RPMI8226 (cell line): ENCODE measurements around the gene USP47.

Experiments used
- DNase-seq: peaks from one replicate; pipeline ENCODE4 v3.0.0-alpha.2; 2015

The USP47 gene

DNA sequence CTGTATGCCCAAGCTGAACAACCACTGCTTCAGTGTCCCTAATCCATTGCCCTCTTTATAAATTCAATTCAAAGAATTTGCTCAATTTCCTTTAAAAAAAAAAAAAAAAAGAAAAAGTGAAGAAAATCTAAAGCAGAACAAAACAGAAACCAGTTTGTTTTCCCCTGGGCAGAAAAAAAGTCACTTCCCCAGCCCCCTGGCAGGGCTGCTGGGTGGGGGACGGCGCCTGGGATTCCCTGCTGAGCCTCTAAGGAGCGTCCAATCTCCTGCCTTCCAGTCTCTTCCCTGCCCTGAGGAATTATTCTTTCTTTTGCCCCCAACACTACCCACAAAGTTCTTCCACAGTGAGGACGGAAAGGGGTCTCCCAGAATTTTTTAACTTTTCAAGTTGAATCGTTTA is 142.8 kb downstream of the USP47 start:
- DNase-seq: no peak

DNA sequence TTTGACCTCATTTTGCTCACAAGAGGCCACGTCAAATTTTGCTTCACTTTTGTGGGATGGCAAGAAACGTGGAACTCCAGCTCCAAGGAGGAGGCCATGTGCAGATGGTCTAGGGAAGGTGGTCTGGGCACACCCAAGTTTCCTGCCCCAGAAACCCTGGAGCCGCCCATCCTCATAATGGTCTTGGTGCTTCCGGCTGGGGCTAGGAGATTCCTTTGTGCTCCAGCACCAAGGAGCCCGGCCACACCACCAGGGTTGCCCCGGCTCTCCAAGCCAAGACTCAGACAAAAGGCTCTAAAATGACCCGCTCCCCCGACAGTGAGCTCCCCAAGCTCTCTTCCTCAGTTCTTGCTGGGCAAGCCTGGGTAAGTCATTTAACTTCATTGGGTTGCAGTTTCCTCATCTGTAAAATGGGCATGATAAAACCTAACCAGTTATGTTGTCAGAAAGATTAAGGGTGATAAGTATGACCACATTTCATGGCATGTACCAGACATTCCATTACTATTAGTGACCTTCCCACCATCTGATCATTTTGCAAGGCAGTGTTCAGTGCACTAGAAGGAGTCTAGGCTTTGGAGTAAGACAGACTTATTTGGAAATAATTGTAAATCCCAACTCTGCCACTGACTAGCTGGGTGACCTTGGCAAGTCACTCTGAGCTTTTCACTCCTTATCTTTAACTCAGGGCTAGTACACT is 143.4 kb downstream of the USP47 start:
- DNase-seq: no peak

GRCh38 chr11:11985954-11986949 is 144.5 kb downstream of the USP47 start:
- DNase-seq: no peak

DNA sequence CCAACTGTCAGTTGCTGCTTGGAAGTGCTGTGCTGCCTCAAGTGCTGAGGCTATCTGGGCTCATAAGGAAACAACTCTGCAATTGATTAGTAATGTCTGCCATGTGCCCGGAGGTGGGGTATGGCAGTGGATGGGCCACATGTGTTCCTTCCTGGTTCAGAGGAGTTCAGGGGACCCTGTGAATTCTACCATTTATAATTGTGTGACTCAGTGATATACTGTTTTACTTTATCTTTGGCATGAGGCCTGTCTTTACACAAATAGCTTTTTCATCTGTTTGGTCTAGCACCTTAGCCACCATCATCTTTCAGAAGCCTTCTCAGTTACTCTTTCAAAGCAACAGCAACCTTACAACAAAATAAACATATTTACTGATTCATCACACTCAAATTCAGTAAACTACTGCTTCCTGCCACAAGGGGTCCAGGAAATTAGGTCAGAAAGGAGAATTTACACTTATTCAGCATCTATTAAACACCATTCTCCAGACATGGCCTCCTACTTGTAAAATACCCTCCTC is 145.8 kb downstream of the USP47 start:
- no peak for DNase-seq

GRCh38 chr11:11988099-11988651 is 146.4 kb downstream of the USP47 start:
- DNase-seq: no peak

- no peak for DNase-seq
These were observed 147.0 kb downstream of the USP47 start for GRCh38 chr11:11988681-11989261.

- no peak for DNase-seq
These were observed 148.3 kb downstream of the USP47 start for GRCh38 chr11:11989774-11990744.

- DNase-seq: no peak
These were observed 150.8 kb downstream of the USP47 start for GRCh38 chr11:11992257-11993212.

GRCh38 chr11:11993839-11994238 is 152.1 kb downstream of the USP47 start:
- no peak for DNase-seq

GRCh38 chr11:11995601-11996000 is 153.8 kb downstream of the USP47 start:
- DNase-seq: no peak

DNA sequence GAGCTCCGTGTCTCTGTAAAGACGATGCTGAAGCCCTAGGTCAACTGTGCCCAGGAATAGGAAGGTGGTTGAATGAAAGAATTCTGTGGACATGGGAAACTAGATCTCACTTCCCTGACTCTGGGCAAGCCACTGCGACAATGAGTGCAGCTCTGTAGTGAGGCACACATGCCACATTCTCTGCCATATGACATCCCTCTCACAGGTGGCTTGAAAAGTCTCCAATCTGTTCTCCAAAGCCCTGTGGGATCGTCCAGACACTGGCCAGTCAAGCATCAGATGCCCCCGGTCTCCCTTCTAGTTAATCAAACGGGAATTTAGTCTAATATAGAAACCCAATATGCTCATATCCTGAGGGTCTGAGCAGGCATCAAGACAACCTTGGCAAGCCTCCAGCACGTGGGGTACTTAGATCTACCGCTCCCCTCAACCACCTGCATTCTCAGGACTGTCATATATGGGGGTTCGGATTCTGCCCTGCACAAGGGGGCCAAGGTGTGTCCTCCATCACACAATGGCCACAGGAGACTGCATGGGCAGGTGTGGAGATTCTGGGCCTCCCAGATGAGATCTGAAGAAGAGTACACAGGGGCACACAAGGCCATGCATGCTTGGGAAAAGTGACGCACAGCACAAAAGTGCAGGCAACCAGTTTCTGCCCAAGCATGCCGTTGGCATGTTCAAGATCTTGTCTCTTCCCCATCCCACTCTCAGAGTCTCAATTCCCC is 154.7 kb downstream of the USP47 start:
- no peak for DNase-seq

GRCh38 chr11:11997049-11997322 is 155.2 kb downstream of the USP47 start:
- DNase-seq: no peak

GRCh38 chr11:11998091-11998781 is 156.5 kb downstream of the USP47 start:
- no peak for DNase-seq

- no peak for DNase-seq
These were observed 159.4 kb downstream of the USP47 start for GRCh38 chr11:12001186-12001585.

- no peak for DNase-seq
These were observed 161.6 kb downstream of the USP47 start for GRCh38 chr11:12003336-12003735.

DNA sequence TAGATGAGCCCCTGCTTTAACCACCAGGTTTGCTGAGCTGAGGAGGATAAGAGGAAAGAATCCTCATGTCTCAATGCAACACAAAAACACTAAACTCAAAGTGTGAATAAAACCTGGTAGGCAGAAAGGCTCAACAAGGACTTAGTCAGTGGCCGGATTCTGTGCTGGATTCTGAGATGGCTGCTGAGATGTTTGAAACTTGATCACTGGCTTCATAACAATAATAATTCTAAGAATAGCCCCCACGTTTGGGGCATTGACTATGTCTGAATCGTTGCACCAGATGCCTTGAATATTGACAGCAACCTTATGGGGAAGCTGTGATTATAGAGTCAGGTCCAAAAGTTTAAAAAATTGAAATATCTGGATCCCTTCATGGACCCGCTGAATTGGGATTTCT is 162.0 kb downstream of the USP47 start:
- DNase-seq: no peak

DNA sequence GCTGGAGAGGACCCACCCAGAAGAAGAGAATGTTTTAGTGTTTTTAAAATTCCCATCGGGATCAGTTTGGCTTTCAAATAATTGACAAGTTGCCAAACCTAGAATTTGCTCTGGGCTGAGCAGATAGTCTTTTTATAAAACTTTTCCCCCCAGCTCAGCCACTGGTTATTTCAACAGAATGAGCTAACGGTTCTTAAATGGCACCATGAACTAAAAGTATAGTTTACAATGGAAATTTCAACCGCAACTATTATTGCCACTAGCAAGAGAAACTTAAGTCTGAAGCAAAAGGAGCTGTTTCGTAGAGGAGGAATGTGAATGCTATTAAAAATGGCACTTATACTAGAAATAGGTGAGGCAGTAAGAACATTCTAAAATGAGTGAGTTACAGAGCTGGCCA is 163.3 kb downstream of the USP47 start:
- DNase-seq: no peak

- DNase-seq: no peak
These were observed 163.7 kb downstream of the USP47 start for GRCh38 chr11:12005476-12005875.

DNA sequence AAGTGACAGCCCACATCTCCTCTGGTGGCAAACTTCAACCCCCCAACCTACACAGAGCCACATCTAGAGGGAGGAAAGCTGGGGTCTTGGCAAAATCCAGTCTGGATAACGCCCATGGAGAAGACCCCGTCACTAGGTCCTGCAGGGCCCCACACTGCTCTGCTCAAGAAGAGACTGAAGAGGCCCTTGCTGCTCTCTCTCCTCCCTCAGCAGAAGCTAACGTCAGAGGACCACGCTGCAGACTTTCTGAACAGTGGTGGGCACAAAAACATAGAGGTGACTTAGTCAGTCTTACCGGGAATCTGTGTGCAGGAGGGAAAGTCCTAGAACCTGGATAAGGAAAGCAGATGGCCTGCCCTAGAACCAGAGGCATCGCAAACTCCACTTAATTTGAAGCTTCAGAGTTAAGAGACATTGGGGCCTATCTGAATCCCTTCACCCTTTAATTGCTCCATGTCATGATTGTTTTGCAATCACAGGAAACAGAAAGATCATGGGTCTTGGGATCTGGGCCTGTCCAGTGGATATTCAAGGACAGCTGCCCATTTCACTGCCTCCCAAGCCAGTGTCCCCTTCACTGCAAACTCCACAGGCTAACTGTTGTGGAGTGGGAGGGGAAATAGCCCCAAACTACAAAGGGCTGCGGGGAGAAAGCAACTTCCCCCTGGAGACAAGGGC is 164.9 kb downstream of the USP47 start:
- DNase-seq: no peak
